Heart left ventricle (tissue), 13 donors: ENCODE results near the gene ARHGAP18.

Experiments
- CTCF ChIP-seq, 12 donors: fragments of 200-600 bp; sonication (generic) in 4 of 12; IDR thresholded peaks; one replicate each; pipeline versions ENCODE4 v1.5.0 to v1.8.0; 2018 to 2022; ENCODE audit warnings: antibody characterized with exemption in 12 of 12, mild to moderate bottlenecking in 5 of 12
- POLR2A ChIP-seq, 2 donors: fragments of 450-650 bp; IDR thresholded peaks; one replicate each; pipeline ENCODE4 v1.6.1; 2017; ENCODE audit warnings: antibody characterized with exemption in 2 of 2, mild to moderate bottlenecking in 2 of 2, moderate library complexity in 2 of 2
- donor health status: ischemic (EF 13 %, LVEDD 7.1; RV severe dilation, severe dysfunction).
- donor health status: DM: no; HTN: yes; CAD: no.
- donor health status: DM: no; HTN: no; CAD: no.
- donor health status: ischemic (EF 25% LVEDD 6.9; RV normal size, moderate dysfunction).
- donor health status: ischemic (EF 25% LVEDD 5.7; RV mildly dilated, moderate dysfunction).
- donor health status: ischemic (EF 35%, LVEDD 5.7; RV mildly dilated, moderate dysfunction).
- donor health status: nonischemic (EF 11% LVEDD 7.7; RV severe dilation, severe dysfunction).
- donor health status: DM: yes; HTN: yes; CAD: no.
- donor health status: PGD.
- donor health status: ischemic (EF 29% LVEDD 5.4; RV normal size, mild dysfunction).
- donor health status: nonischemic (EF 23%, LVEDD 6.1; RV moderate dilation, normal function).

- TF ChIP-seq CTCF (IDR thresholded peaks at IDR 0.05): no peak
- TF ChIP-seq POLR2A (IDR thresholded peaks at IDR 0.05): no peak
Measured at GRCh38 chr6:129603741-129604140, 106.2 kb downstream of the ARHGAP18 start.
